HG03025 (cell line): ENCODE results near the gene DHX40.
"Not testable (repeated sequence)": the region's sequence is repeated elsewhere in the genome, so short reads cannot be mapped to it uniquely, and the experiment has no call there.

Source experiments
- ATAC-seq: cut with Tn5 transposase; IDR thresholded peaks from one replicate; pipeline ENCODE4 v1.9.1; 2021; ENCODE audit warnings: mild to moderate bottlenecking, moderate library complexity; ENCODE audit not compliant: unreplicated experiment, low FRiP score

Gene DHX40

DNA sequence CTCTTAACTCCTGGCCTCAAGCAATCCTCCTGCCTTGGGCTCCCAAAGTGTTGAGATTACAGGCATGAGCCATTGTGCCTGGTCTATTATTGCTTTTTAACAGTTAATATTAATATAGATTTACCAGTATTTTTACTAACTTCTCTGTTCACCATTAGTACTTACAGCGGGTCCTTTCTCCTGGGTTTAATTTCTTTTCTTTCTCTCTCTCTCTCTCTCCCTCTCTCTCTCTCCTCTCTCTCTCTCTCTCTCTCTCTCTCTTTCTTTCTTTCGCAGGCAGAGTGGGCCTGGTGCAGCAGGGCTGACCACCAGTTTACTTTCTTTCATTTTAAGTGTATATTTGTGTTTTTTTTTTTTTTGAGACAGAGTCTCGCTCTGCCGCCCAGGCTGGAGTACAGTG lies 14.7 kb upstream of the DHX40 start:
- no peak for ATAC-seq

DNA sequence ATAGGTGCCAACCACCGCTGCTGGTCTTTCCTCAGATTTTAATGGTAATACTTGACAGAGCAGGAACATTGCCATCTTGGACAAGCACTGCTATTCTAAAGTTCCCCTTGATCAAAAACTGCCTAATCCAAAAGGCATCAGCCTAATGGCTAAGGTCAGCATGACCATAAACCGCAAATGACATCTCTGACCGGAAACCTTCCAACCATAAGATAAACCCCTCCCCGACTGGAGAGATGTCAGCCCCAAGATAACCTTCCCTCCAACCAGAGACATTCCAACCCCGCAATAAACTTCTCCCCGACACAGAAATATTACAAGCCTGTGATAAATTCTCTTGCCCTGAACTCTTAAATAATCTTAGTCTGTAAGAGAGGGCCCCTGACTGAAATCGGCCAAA lies 7.4 kb upstream of the DHX40 start:
- ATAC-seq: no peak

DNA sequence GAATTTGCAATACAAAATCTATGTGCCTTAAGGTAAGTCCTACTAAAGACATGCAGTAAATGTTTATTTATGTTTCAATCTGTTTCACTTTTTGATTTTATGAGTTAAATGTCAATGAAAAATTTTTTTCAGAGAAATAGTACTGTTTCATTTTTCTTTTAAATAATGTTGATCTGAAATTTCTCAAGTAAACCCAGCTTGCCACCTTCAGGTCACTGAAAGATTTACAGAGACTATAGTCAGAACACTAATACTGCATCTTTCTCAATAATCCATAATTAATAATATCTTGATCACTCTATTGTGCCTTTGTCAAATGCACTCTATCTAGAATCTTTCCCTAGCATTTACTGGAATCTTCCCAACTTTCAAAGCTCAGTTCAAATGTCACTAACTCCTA lies 6.5 kb upstream of the DHX40 start:
- ATAC-seq: no peak

DNA sequence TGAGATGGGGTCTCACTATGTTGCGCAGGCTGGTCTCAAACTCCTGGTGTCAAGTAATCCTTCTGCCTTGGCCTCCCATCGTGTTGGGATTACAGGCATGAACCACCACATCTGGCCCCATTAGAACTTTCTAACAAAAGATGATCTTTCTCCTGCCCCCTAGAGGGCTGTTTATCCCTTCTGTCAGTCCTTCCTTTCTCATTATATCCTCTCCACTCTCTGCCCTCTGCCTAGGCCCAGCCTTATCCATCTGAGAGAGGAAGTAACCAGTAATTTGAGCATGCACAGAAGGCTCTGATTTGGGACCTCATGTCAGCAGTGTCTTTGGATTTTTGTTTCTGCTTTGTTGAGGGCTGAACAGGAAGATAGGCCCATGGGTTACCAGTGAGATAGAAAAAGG lies 4.4 kb upstream of the DHX40 start:
- no peak for ATAC-seq

DNA sequence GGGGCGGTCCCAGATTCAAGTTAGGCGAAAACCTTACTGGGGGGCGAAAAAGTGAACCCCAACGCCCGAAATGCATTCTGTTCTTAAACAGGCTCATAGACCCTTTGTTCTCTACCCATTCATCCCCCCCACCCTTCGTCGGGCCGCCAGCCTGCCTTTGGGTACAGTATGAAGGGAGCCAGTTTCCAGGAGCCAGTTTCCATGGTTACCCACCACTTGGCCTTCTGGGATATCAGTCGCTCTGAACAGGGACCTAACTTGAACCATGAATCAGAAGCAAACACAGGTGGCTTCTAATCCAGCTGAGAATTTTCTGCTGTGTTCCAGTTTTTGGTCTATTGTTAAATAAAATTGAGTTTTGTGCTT lies 532 bp downstream of the DHX40 start:
- ATAC-seq: peak; percentile 47

DNA sequence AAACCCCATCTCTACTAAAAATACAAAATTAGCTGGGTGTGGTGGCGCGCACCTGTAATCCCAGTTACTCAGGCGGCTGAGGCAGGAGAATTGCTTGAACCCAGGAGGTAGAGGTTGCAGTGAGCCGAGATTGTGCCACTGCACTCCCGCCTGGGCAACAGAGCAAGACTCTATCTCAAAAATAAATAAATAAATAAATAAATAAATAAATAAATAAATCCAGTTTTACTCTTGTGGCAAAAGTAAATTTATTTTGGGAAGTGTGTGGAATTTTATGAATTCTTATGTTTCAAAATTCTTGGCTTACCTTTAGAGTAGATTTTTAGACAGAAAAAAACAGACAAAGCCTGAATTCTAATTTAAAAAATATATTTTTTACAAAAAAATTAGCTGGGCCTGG lies 3.7 kb downstream of the DHX40 start:
- ATAC-seq: not testable (repeated sequence)

DNA sequence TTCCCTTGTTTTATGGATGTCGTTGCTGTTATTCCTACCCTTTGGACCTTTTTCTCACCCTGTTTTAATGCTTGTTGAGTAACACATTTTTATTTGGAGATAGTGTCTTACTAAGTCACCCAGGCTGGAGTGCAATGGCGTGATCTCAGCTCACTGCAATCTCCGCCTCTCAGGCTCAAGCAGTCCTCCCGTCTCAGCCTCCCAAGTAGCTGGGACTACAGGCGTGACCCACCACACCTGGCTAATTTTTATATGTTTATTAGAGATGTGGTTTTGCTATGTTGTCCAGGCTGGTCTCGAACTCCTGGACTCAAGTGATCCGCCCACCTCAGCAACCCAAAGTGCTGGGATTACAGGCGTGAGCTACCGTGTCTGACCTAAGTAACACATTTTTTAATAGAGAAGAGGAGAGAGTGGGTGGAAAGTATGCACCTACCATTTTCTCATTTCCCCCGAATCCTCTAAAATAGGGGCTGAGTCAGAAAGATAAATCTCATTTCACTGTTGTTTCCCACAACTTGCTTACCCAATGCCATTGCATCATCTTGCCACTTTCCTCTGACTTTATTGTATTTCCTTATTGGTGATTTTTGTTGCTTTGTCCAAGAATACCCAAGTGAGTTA lies 7.0 kb downstream of the DHX40 start:
- no peak for ATAC-seq

DNA sequence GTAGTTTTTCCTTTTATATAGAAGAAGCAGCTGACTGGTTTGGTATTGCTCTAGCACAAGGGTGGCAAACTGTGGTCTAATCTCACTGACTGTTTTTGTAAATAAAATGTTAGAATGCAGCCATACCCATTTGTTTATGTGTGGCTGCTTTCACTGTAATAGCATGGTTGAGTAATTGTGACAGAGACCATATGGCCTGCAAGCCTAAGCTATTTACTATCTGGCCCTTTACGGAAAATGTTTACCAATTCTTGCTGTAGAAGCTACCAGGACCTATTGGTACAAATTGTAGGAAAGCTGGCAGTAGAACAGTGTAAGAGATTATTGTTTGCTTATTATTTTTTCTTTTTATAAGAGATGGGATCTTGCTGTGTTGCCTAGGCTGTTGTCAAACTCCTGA lies 18.8 kb downstream of the DHX40 start:
- ATAC-seq: not testable (repeated sequence)

DNA sequence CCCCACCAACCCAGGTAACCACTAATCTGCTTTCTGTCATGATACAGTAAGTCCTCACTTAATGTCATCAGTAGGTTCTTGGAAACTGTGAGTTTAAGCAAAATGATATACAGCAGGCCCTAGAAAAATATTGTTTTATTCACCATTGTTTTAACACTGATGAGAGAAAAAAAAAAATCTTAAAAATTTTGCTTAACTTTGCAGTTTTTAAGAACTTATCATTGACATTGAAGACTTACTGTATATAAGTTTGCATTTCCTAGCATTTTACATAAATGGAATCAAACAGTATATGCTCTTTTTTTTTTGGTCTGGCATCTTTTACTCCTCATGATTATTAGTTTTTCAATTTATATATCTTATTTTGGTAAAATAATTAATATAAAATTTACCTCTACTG lies 34.8 kb downstream of the DHX40 start:
- no peak for ATAC-seq

DNA sequence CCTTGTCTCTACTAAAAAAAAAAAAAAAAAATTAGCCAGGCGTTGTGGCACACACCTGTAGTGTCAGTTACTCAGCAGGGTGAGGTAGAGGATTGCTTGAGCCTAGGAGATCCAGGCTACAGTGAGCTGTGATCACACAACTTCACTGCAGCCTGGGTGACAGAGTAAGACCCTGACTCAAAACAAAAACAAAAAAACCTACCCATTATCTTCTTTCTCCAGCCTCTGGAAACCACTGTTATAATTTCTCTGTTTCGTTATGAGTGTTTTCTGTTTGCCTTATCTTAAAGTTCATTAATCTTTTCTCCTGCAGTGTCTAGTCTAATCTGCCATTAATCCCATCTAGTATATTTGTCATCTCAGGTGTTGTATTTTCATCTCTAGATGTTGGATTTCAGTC lies 35.7 kb downstream of the DHX40 start:
- ATAC-seq: no peak

DNA sequence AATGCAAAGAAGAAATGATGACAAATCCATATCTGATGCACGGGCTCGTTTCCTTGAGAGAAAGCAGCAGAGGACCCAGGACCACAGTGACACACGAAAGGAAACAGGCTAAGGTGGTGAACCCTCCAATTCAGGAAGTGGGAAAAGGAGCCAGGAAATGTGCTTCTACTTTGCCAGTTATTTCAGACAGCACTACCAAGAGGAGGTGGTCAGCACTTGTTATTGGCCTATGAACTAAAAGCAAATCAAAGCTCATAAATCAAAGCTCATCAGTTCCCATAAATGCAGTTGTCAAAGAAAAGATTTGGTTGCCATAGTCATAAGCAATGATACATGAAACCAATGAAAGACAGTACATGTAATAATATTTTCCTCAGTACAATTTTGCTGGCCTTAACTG lies 41.7 kb downstream of the DHX40 start:
- no peak for ATAC-seq

DNA sequence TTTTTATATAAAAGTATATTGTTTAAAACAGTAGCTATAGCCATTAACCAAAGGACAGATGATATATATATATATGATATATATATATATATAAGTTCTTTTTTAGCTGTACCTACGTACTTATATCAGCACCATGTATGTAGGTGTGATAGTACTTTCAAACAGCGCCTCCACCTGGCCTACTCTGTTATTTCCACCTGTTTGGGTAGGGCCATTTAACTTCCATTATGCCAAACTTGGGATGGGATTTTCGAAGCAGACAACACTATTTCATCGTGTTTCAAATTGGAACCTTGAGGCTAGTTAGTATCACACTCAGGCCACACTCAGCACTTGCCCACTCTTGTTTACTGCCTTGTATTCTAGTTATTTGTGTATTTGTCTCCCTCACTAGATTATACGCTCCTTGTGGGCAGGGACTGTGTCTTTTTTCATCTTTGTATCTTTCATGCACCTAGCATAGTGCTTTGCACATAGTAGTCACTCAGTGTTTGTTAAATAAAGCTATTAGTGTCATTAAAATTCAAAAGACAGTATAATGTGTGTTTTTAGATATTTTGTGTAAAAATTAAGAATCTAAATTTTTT lies 42.5 kb downstream of the DHX40 start:
- ATAC-seq: no peak

DNA sequence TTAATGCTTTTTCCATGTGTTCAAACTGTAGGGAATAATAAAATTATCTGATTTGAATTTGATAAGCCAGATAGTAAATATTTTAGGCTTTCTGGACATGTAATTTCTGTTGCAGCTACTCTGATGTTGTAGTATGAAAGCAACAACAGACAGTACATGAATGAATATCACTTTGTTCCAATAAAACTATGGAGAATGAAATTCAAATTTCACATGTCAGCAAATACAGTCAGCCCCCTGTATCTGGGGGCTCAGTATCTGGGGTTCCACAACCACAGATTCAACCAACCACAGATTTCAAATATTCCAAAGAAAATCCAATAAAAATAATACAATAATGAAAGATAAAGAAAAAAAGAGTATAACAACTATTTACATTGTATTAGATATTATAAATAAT lies 46.1 kb downstream of the DHX40 start:
- no peak for ATAC-seq

DNA sequence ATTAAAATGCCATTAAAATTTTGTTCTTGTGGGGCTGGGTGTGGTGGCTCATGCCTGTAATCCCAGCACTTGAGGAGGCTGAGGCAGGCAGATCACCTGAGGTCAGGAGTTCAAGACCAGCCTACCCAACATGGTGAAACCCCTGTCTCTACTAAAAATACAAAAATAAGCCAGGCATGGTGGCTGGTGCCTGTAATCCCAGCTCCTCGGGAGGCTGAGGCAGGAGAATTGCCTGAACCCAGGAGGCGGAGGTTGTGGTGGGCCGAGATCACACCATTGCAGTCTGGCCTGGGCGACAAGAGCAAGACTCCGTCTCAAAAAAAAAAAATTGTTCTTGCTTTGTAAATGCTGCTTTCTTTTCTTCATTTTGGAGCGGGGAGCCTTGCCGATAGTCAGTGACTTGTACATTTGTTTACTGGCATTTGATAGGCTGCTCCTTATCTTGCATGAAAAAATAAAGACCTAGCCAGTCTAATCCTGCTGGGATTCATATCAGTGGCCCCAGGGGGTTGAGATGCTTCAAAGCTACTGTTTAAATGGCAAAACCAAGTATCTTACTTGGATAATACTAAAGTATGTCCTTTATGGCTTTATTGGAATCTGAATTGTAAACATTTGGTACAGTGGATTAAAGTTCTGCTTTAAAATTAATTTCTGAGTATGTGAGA lies 51.0 kb downstream of the DHX40 start:
- ATAC-seq: no peak

DNA sequence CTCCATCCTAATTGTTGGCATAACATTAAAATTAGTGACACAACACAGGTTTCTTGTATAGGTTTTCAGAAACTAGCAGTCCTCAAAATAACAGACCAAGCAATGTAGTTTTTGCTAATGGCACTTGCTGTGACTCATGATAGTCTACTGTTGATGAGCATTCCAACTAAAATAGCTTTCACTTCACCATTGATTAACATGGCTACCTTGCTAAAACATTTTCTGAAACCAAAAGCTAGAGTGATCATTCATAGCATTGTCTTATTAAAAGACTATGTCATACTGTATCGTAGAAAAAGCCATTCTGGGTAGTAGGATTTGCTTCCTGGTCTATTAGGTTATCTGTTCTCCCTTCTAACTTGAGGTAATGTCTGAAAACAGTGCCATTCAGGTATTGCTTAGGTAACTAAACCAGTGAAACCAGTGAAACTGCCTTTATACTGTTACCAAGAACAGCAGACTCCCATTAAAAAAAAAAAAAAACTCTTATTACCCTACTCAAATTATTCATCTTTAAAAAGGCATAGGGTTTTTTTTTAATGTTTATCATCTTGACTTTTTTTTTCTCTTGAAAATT lies 51.8 kb downstream of the DHX40 start:
- ATAC-seq: no peak

DNA sequence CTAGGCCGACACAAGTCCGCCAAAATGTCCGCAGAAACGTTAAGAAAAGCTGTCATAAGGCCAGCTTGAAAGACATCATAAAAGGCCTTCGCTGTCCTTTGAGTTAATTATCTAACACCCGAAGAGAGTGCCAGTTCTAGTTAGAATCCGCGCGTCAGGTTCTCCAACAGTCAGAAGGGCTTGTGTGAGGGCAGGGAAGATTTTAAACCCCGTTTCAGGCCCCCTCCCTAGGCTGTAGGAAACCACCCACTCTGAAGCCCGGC lies 53.6 kb downstream of the DHX40 start:
- no peak for ATAC-seq

DNA sequence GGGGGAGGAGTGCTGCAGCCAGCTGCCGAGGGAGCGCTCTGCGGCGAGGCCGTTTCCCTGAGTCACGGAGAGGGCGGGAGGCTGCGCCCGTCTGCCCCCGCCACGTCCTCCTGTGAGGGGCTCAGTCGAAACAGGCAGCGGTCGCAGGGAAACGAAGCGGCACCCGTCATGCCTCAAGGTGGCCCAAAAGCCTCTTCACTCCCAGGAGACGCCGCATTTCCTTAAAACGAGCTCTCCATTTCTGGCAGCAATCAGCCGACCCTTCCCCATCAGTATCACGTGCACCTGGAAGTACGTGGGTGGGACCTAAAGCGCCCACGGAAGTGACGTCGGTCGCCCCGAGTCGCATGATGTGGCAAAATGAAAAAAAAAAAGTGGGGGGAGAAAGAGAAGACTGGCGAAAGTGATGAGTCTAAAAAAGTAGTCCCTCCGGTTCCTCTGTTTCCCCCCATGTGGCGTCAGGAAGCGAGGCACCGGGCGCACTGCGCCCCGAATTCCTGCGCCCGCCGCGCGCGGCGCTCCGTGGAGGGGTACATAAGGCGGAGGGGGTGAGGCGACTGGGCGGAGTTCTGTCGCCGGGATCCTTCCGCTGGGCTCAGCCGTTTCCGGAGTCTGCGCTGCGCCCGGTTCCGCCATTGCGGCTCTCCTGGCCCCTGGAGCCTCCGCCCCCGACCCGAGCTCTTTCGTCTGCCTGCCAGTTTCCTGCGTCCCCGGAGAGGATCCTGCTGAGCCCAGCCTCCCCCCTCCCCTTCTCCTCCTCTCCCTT lies 54.1 kb downstream of the DHX40 start, which contains the start of gene CLTC:
Gene CLTC (plus strand): TSS at position 598 of the 766 bp plus-strand sequence. CDS start 237 bp downstream, outside the sequence.
- peak; percentile 79 for ATAC-seq

DNA sequence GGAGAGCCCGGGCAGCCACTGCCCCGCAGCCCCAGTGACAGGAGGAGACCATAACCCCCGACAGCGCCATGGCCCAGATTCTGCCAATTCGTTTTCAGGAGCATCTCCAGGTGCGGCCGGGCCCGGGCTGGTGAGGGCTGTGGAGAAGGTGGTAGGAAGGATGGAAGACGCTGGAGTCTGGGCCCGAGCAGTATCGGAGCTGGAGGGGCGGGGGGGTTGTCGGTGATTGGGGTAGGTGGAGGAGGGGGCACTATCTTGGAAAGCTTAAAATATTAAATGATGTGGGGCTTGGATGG lies 54.6 kb downstream of the DHX40 start:
- ATAC-seq: no peak

DNA sequence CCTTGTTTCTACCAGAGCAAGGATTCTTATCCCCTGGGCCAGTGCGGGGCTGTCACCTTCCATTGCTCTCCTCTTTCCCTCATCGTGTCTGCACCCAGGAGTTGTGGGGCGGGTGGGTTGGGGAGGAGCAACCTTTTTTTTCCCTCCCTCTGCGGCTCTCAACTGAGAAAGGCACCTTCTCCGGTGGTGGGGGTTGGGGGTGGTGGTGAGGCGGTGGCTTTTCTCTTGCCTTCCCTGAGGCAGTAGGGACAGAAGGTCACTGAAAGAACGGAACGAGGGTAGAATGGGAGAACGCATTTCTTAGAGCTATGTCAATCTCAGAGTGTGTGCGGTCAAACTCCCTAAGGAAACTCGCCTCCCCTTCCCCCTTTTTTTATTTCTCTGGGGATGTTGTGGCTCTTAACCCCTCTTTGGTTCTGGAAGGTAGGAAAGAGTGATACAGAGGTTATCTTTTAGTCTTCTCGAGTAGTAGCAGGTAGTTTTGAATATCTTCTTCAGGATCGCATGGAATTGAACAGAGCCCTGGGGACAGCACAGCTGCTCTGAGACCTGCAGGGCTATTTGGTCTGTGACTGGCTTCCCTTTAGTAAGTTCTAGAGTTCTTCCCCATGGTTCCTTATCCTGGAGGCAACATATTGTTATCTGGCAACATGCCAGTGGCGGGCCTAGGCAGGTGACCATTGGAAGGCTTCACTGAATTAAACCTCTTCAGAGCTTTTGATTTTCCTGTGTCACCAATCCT lies 55.3 kb downstream of the DHX40 start:
- no peak for ATAC-seq

DNA sequence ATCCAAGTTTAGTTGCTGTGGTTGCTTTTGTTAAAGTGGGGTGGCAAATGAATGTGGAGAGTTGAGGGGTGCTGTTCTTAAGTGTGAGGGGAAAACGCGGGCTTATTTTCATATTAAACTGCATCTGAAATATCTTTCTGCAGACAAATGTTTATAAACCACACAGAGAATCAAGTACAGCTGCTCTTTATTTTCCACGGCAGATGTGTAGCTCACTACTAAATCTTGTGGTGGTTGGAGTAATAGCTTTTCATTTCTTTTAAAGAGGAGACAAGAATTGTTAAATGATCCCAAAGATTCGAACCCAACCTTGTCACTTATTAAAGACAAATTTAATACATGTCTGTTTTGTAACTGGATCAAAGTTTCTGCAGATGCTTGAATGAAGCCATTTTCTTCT lies 56.4 kb downstream of the DHX40 start:
- ATAC-seq: no peak

DNA sequence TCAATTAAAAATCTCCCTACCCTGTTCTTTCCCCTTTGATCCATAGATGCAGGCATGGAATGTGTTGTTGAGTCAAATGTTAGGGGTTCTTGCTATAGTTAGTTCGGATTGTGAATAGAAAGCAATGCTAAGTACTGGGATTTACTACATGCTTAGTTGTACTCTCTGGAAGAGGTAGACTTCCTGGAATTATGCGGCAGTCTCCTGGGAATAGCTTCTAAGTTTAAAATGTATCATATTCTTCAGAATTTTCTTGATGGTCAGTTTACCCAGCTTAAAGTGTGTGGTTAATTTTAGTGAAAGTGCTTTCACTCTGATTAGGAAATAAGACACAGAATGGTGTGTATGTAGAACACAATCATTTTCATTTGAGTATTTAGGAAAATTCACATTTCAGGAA lies 57.7 kb downstream of the DHX40 start:
- no peak for ATAC-seq
